Activated CD8-positive, alpha-beta memory T cell treated with anti-CD3 and anti-CD28 coated beads, Interleukin-2, amount 50 U/mL, for 1 hour (primary cell): Measurements from ENCODE around the gene SPI1.
"Not testable (repeated sequence)": the region's sequence is repeated elsewhere in the genome, so short reads cannot be mapped to it uniquely, and the experiment has no call there.

Experiments used
- DNase-seq: peaks from one replicate; pipeline ENCODE4 v3.0.0-alpha.2; 2020; ENCODE audit errors: extremely low read depth

Gene SPI1

GRCh38 chr11:47340010-47340409 lies 38.3 kb downstream of the SPI1 start:
- no peak for DNase-seq

- no peak for DNase-seq
Measured at GRCh38 chr11:47338396-47339241, 39.7 kb downstream of the SPI1 start.

GRCh38 chr11:47337229-47337924 lies 41.0 kb downstream of the SPI1 start:
- DNase-seq: no peak

GRCh38 chr11:47336595-47336994 lies 41.8 kb downstream of the SPI1 start:
- no peak for DNase-seq

- no peak for DNase-seq
Measured at GRCh38 chr11:47335733-47336132, 42.6 kb downstream of the SPI1 start.

GRCh38 chr11:47334699-47335411 lies 43.5 kb downstream of the SPI1 start:
- DNase-seq: not testable (repeated sequence)

- no peak for DNase-seq
Measured at GRCh38 chr11:47333886-47334443, 44.4 kb downstream of the SPI1 start.

- DNase-seq: no peak
Measured at GRCh38 chr11:47333526-47333845, 44.9 kb downstream of the SPI1 start.

- DNase-seq: no peak
Measured at GRCh38 chr11:47332791-47333525, 45.4 kb downstream of the SPI1 start.

GRCh38 chr11:47332303-47332711 lies 46.0 kb downstream of the SPI1 start:
- DNase-seq: no peak

- no peak for DNase-seq
Measured at GRCh38 chr11:47331454-47332302, 46.7 kb downstream of the SPI1 start.

- DNase-seq: no peak
Measured at GRCh38 chr11:47329987-47330931, 48.1 kb downstream of the SPI1 start.

- no peak for DNase-seq
Measured at GRCh38 chr11:47329431-47329986, 48.8 kb downstream of the SPI1 start.

GRCh38 chr11:47328449-47329390 lies 49.6 kb downstream of the SPI1 start:
- DNase-seq: no peak

- no peak for DNase-seq
Measured at GRCh38 chr11:47327949-47328348, 50.4 kb downstream of the SPI1 start.

- DNase-seq: no peak
Measured at GRCh38 chr11:47327025-47327424, 51.3 kb downstream of the SPI1 start.

GRCh38 chr11:47326198-47326597 lies 52.1 kb downstream of the SPI1 start:
- no peak for DNase-seq
